HuH-7.5 (cell line): ENCODE results near the gene GOPC.
"Not testable (repeated sequence)": the region's sequence is repeated elsewhere in the genome, so short reads cannot be mapped to it uniquely, and the experiment has no call there.

Experiments
- DNase-seq: peaks from one replicate; pipeline ENCODE4 v3.0.0; 2011; ENCODE audit warnings: low spot score

Gene GOPC

DNA sequence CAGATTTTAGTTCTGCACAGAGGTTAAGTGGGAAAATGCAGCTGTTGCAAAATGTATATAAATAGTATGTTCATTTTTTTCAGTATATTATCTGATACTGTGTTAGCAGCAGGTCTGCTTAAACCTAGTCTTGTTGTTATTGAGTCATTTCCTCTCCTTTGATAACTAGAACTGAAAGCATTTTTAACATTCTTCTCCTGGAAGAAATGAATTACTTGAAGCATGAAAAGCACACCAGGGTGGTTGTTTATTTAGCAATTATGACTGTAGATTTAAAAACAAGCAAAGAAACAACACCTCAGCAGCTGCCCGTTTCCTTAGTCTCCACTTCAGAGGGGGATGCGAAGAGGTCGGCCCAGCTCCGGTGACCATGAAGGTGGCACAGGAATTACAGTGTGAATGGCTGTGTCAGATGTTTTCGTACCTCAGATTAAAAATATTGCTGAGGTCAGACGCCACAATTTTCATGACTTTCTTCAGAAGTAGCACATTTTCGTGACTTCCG is 53.5 kb downstream of the GOPC start:
- no peak for DNase-seq

DNA sequence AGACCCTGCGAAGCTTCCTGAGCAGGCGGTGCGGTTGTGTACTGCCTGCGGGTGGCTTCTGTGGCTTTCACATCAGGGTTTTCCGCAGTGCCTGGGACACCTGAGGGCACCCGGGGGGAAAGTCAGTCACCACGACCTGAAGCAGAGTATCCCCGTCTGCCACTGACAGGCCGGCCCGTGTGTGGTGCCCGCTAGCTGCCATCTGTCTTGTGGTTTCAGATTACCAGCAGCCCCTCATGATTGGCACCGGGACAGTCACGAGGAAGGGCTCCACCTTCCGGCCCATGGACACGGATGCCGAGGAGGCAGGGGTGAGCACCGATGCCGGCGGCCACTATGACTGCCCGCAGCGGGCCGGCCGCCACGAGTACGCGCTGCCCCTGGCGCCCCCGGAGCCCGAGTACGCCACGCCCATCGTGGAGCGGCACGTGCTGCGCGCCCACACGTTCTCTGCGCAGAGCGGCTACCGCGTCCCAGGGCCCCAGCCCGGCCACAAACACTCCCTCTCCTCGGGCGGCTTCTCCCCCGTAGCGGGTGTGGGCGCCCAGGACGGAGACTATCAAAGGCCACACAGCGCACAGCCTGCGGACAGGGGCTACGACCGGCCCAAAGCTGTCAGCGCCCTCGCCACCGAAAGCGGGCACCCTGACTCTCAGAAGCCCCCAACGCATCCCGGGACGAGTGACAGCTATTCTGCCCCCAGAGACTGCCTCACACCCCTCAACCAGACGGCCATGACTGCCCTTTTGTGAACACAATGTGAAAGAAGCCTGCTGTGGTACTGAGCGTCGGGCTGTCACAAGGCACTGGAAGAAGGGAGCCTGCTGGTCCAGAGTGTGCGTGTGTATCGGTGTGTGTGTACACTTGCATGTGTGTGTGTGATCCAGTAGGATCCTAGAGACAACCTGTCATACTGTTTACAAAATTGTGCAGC is 54.4 kb downstream of the GOPC start:
- no peak for DNase-seq

DNA sequence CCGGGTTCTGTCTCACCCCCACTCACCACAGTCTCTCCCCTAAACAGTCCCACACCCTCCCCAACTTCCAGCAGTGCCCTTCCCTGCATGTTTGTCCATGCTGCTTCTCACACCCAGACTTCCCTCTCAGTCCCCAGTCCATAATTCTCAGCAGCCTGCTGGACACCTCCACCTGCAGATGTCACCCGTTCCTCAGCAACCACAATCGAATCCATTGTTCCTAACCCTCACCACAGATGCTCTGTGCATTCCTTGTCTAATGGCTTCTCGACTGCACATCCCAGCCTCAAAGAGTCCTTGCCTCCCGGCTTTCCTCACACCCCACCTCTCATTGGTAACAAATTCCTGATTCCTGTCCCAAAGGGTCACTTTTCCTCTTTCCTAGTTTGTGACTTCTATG is 55.6 kb downstream of the GOPC start:
- no peak for DNase-seq

DNA sequence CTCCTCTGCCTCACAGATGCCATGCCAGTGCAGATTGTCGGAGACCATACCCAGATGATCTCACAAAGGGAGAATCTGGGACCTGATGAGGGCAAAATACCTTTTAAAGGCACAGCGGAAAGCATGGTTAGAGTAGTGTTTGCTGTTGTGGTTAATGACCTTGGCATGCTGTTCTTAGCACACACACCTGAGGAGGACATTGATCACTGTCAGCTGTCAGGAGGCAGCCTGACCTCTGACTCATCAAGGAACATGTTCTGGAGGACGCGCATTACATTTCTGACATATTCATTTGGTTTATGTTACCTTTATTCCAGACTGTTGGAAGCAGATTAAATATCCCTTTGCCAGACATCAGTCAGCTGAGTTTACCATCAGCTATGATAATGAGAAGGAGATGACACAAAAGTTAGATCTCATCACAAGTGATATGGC is 57.1 kb downstream of the GOPC start:
- no peak for DNase-seq

DNA sequence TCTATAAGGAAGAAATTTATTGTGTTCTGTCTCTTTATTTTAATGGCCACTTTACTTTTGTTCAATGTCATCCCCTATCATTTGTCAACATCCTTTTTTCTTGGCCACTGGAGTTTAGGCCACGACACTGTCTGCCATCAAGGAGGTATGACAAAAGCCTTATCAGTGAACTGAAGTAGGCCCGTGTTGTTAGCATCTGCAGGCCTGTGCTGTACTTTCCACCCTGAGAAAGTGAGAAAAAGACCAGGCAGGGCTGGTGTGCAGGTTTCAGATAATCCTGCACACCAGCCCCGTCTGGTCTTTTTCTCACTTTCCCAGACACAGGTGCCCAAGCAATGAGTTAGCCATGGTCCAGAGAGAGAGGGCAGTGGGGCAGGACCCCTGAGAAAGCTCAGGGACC is 57.6 kb downstream of the GOPC start:
- no peak for DNase-seq

DNA sequence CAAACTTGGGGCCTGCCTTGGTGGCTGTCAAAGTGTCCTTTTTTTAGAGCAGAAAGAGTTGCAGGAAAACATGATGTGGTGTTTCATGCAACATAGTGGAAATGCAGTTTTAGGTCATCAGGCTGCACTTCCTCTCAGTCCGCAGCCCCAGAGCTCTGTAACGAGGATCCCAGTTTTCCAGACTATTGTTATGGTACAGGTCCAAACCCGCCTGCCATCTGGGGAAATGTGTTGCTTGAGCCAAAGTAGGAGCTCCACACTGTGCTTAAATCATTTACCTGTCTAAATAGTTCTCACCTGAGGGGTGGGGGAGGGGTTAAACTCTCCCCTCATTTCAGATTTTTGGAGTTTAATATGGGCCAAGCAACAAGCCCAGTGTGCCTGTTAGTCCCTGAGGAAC is 59.8 kb downstream of the GOPC start:
- no peak for DNase-seq

DNA sequence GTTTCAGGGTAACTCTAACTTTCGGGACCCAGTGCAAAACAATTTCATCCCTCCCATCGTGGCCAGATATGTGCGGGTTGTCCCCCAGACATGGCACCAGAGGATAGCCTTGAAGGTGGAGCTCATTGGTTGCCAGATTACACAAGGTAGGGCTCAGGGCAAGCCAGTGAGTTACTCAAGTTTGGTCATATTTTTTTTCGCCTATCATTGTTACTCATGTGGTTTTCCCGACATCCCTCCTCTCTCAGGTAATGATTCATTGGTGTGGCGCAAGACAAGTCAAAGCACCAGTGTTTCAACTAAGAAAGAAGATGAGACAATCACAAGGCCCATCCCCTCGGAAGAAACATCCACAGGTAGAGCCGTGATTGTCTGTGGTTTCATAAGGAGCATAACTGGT is 61.6 kb downstream of the GOPC start:
- no peak for DNase-seq

DNA sequence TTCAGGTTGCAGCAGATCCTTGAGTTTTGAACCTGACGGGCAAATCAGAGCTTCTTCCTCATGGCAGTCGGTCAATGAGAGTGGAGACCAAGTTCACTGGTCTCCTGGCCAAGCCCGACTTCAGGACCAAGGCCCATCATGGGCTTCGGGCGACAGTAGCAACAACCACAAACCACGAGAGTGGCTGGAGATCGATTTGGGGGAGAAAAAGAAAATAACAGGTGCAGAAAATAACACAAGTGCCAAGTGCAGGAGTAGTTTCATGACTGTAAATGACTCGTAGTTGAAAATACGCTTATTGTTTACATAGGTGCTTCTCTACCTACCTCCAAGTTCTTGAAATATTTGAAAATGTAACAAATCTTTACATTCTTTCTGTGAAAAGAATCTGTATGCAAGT is 63.7 kb downstream of the GOPC start:
- DNase-seq, result no peak

DNA sequence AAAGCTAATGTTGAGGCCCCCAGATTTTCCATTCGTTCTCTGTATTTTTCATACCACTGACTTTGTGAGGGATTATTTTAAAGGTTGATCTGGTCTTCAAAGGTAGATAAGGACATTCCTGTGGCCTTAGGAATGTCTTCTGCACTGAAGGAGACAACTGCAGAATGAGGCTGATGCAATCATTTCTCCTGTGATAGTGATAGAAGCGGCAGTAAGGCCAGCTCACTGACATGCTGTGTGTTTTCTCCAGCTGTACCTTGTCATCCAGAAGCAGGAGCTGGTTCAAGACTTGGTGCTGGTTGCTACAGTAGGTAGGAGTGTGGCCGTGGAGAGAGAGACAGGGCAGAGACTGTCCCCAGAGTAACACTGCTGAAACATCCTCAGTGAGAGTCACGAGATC is 66.0 kb downstream of the GOPC start:
- DNase-seq, result no peak

DNA sequence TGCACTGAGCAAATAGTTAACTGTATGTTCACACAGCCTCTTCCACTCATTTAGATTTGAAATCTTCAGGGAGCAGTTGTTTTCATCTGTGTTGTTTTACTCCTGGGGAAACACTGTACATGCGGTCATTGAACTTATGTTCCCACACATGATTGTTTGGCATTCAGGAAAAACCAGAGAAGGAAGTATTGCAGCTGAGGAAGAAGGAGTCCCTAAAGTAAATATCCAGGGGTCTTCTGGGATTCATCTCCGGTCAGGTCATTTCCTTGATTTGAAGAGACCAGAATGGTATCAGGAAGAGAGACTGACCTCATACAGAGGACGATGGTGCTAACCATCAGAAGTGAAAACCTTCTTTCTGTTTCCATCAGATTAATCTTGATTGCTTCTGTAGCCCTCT is 67.3 kb downstream of the GOPC start:
- DNase-seq, result no peak

DNA sequence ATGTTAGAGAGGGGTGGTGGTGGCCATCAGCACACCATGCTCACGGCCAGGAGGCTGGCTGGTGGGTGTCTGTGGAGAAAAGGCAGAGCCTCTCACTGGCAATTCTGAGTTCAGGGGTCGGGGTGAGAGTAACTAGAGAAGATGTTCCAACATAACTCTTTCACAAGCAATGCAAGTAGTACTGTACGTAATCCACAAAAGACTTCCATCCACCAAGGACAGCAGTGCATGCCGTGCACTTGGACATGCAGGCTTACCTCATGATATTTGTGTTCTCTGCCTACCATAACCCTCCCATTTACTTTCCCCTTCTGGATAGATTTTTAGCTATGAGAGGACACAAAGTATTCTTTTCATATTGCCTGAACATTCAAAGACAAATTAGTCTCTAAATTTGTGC is 68.5 kb downstream of the GOPC start:
- no peak for DNase-seq

DNA sequence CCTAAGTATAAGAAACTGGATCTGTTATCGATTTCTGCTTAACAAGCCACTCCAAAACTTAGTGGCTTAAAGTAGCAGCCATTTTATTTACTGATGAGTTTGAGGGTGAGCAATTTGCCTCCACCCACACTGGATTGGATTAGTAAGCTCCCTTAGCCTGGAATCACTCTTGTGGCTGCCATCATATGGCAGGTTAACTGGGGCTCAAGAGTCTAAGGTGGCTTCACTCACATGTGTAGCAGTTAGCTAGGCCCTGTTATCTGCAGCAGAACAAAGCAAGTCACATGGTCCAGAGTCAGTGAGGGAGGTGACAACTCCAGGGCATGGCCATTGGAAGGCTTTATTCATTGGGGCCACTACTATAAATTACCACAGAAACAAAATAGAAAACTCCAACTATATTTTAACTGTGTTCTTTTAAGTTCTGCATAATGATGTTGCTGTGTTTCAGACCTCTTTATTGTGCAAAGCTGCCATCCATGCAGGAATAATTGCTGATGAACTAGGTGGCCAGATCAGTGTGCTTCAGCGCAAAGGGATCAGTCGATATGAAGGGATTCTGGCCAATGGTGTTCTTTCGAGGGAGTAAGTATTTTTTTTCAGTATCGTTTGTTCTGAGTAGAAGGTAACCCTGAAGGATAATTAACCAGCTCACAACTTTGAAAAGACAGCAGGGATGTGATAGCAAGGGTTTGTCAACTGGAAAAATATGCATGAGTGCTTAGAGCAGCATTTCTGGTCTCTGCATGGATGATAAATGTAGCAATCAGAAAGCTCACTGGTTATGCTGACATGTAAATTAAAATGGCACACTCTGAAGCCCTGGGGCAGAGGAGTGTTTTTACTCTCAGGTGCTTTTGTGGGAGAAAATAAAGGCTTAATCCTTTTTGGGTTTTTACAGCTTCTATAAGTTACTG is 70.2 kb downstream of the GOPC start:
- DNase-seq, result no peak

DNA sequence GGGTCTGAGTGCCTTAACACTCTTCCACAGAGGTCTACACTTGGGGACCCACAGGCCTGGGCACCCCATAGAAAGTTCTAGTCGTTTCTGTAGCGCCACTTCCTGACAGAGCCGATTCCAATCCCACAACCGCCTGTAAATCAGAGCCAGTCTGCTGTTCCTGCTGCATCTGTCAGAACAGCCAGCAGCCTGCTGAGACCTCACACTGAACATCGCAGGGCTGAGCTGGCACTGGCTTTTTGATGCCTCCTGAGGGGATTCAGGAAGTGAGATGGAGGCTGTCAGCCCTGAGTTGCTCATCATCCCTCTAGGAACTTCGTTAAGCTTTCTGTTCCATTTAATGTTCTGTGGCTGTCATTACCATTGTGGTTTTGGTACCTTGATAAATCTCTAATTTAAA is 71.0 kb downstream of the GOPC start:
- no peak for DNase-seq

DNA sequence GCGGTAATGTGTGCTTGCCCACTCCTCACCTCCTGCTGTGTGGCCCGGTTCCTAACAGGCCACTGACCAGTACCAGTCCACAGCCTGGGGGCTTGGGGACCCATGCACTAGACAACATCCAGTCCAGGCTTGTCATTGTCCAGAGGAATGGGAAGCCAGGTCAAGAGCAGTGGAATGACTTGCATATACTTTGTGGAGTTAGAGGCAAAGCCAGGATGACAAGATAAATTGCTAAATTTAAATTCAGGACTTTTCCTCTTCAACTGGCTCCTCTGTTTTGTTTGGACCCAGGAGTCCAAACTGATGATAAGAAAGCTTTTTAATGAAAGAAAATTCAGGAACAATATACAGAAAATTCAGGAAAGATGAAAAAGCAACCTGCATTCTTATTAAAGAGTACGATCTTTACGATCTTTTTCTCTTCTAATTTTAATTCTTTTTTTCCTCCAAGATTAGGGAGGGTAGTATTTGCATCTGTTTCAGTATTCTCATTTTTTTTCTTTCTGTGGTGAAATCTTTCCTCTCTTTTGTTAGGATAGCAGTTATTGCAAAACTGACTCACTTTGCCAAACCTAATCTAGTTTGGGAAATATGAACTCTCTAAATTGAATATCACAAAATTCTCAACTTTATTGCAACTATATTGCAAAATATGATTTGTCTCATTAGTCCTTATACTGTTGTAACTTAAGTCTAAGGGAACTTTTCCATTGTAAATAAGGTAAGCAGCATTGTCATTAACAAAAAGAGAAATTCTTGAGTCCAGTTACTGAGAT is 71.7 kb downstream of the GOPC start:
- DNase-seq, result no peak

DNA sequence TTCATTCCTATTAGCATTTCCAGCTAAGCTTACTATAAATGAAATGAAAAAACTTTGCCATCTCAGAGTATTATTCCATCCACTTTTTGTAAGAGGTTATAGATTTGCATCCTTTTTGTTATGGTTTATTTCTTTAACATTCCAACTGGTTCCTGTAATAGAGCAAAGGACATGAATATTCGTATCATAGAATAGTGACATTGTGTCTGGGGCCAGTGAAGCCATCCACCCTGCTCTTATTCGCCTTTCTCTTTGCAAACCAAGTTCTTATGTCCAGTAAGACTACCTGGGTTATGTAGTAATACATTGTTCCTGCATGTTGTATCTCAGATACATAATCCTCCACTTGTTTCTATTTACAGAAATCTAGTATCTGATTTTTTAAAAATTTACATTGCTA is 76.7 kb downstream of the GOPC start:
- no peak for DNase-seq

DNA sequence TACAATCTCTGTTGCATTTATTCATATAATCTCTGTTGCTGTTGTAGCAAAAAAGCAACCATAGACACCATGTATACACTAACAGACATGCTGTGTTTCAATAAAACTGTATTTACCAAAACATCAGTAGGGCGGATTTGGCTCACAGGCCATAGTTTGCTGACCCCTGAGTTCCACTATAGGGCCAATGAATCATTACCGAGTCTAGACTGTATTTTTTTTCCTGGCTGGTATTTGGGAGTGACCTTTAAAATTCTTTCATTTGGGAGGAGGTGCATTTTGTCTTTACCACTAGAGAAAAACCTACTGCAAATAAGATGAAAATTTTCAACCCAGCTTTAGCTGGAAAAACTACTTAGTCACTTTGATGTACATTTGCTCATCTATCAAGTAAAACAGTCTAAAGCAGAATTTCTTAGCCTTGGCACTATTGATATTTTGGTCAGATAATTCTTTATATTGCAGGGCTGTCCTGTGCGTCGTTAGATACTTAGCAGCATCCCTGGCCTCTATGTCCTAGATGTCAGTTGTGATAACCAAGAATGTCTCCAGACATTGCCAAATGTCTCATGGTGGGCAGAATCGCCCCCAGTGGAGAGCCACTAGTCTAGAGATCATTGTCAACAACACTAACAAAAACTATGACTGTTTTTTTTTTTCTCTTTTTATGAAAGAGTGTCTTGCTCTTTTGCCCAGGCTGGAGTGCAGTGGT is 80.4 kb downstream of the GOPC start:
- DNase-seq, result no peak

DNA sequence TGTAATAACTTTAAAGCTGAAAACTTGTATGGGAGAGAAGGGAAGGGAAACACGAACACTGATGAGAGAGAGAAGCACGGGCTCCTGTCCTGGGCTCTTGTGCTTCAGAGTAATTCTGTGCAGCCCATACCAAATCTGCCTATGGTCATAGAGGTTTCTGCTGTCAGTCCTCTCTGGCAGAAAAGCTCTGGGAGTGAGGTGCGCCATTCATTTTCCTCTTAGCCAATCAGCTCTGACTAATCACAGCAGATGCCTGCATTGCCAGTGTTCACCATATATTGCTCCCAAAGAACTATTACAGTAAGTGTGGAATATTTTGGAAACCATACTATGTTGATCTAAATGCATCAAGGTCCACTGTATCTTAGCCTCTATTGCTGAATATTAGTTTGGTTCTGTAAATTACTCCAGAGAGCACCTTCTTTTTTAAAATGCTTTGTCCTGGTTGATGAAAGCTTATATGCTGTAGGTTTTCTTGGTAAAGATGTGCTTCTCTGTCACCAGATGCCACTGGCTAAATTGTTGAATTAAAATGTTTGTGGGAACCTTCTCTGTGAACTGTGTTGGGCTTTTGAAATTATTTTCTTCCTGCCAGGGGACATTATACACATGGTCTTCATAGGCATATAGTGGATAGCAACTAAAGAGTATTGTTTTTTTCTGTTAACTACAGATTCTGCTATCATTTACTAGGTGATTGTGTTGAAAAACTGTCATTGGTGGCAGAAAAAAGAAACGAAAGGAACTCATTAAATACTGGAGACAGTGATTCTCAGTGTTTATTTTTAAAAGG is 81.5 kb downstream of the GOPC start:
- DNase-seq, result no peak

DNA sequence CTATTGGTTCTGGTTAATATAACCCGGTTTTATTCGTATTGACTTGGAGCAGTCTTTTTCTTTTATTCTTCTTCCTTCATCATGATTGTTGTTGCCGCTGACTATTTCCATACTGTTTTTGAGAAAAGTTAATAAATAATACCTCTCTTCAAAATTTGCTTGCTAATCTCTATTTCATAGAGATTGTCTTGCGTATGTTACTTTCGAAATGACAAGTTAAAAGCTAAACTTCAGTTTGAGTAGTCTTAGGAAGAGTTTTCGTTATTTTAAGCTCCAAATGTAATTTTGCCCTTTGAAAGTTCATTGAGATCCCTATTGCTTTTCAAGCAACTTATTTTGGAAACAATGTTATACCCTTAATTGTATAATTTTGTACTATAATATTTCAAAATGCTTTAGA is 83.4 kb downstream of the GOPC start:
- DNase-seq, result no peak

DNA sequence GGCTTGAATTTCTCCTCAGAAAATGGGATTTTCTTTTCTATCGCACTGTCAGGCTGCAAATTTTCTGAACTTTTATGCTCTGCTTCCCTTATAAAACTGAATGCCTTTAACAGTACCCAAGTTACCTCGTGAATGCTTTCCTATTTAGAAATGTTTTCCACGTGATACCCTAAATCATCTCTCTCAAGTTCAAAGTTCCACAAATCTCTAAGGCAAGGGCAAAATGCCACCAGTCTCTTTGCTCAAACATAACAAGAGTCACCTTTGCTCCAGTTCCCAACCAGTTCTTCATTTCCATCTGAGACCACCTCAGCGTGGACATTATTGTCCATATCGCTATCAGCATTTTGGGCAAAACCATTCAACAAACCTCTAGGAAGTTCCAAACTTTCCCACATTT is 84.3 kb downstream of the GOPC start:
- DNase-seq, result not testable (repeated sequence)

DNA sequence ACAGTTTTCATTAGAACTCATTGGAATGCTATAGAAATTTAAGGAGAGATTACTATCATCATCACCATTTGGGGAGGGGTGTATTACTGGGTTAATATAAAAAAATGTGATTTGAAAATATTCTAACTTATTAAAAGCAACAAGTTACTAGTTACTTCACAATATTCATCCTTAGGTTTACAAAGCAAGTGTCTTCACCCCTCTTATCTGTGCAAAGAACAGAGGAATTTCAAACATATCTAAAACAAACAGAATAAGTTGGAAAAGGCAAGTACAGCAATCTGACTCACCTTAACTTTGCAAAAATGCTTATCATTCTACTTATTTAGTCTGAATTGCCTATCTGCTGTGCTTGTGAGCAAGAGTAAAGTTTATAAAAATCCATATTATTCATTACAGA is 87.0 kb downstream of the GOPC start:
- DNase-seq, result no peak

DNA sequence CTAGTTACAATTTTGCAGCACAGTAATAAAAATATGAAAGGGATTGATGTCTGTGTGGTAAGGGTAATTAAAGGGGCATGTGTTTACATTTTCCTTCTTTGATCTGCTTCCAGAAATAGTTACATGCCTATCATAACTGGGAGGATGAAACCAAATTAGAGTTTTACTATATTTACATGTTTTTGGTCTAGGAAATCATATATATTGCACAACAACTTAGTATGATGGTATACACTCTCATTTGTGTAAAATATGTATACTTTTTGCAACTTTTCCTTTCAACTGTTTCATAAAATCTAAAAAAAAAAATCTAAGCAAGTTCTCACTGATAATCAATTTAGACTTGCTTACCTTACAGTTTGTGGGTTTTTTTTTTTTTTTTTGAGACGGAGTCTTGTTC is 87.7 kb downstream of the GOPC start:
- DNase-seq, result no peak
